ENCODE data around the gene ZNF445. TPM values are rescaled to one million over a fixed set of nuclear protein-coding genes. Genes with fewer than 3 reads are reported as not detected.

Gene ZNF445
- 3.1 and 4.5 TPM in 2 replicates for total RNA-seq

DNA sequence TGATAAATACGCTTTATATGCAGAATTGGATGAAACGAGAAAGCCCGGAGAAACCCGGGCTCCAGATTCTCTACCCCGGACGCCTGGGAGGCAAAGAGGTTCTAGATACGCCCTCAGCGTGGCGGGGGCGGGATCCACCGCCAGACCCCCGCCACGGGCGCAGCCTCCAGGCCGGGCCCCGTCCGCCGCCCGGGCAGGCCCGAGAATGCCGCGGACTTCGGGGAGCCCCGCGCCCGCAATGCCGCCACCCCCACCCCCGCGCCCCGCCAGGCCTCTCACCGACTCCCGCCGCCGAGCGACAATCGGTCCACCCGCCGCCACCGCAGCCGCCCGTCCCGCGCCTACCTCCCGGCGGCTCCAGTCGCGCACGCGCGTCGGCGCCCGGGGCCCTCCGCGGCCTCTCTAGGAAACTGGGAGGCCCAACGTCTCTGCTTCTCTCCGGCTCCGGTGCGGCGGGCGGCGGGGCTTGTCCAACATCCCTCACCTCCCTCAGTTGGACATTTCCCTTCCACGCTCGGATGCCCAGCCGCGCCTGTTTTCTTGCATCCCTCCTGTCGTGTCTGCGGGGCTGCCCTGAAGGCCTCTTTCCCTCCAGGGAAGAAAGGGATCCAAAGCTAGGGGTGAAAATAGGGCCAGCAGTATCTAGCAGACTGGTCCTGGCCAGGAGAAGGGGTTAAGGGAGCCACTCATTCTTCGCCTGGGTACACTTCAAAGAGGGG, at the start of gene ZNF445:
TSS of gene ZNF445 (minus strand) at position 359 of the 719 bp plus-strand sequence. CDS start 22,121 bp downstream, outside the sequence.

Other genes starting within 250 kb of the ZNF445 start
- not detected in 2 replicates for gene TOPAZ1, start 235.8 kb downstream of the ZNF445 start, total RNA-seq
- gene TCAIM, start 138.9 kb downstream of the ZNF445 start, total RNA-seq: 27.6 and 29.1 TPM in 2 replicates
- 4.8 and 5.2 TPM in 2 replicates for gene ZKSCAN7, start 77.5 kb upstream of the ZNF445 start, total RNA-seq
- 1.2 and 1.5 TPM in 2 replicates for gene ZNF660, start 107.3 kb upstream of the ZNF445 start, total RNA-seq
- gene ZNF197, start 147.4 kb upstream of the ZNF445 start, total RNA-seq: 10.3 TPM in 2 replicates
- gene ZNF35, start 171.1 kb upstream of the ZNF445 start, total RNA-seq: 3.3 and 6.6 TPM in 2 replicates
- 1.6 and 1.7 TPM in 2 replicates for gene ZNF502, start 235.0 kb upstream of the ZNF445 start, total RNA-seq